Calu3 (cell line): ENCODE data around the gene PLOD2. TPM values are rescaled to one million over a fixed set of nuclear protein-coding genes. Genes with fewer than 3 reads are reported as not detected.
A peak's percentile ranks its signal among the peaks of the same experiment; 100 is the strongest.

Experiments
- BruUV-seq: library from RNA; stranded (reverse); fragments of 400-500 nt; replicated peaks from 2 replicates; lab custom pipeline; 2021; lab: Mats Ljungman, UMichigan
- CTCF ChIA-PET: fragments of 300-600 bp; sonication (Branson Sonifier 250); formaldehyde crosslinking; loops from one replicate; lab custom pipeline; 2022; ENCODE audit warnings: antibody characterized with exemption; lab: Charles Lee
- DNase-seq: peaks from one replicate; pipeline ENCODE4 v3.0.0; 2022
- H3K27ac Mint-ChIP-seq: one replicate; pipeline ENCODE4 v1.8.0; 2022; ENCODE audit warnings: mixed read lengths; ENCODE audit not compliant: unreplicated experiment
- H3K27me3 Mint-ChIP-seq: one replicate; pipeline ENCODE4 v1.8.0; 2022; ENCODE audit warnings: mixed read lengths; ENCODE audit not compliant: unreplicated experiment
- H3K36me3 Mint-ChIP-seq: one replicate; pipeline ENCODE4 v1.8.0; 2022; ENCODE audit warnings: mild to moderate bottlenecking, moderate library complexity, mixed read lengths; ENCODE audit not compliant: insufficient read depth, unreplicated experiment
- H3K4me1 Mint-ChIP-seq: one replicate; pipeline ENCODE4 v1.8.0; 2022; ENCODE audit warnings: mild to moderate bottlenecking, low read depth, mixed read lengths; ENCODE audit not compliant: unreplicated experiment
- H3K4me3 Mint-ChIP-seq: one replicate; pipeline ENCODE4 v1.8.0; 2022; ENCODE audit warnings: mild to moderate bottlenecking, low read depth, moderate library complexity, mixed read lengths; ENCODE audit not compliant: unreplicated experiment
- H3K9me3 Mint-ChIP-seq: one replicate; pipeline ENCODE4 v1.8.0; 2022; ENCODE audit warnings: low read depth, mixed read lengths; ENCODE audit not compliant: unreplicated experiment
- CTCF ChIP-seq: fragments of 200-600 bp; IDR thresholded peaks from one replicate; pipeline ENCODE4 v1.8.0; 2022; ENCODE audit warnings: antibody characterized with exemption; ENCODE audit not compliant: unreplicated experiment
- intact Hi-C: fragments of 100-400 bp; cut with micrococcal nuclease; formaldehyde crosslinking; loops from one replicate; pipeline ENCODE4 v1.10.0; 2022; ENCODE audit not compliant: unreplicated experiment
- total RNA-seq: library from RNA; stranded (reverse); gene quantifications from 2 replicates; pipeline ENCODE4 v1.2.3, GENCODE V29; 2022

Gene PLOD2
- total RNA-seq, 1 experiment from 2014 or later = 123 TPM

- H3K4me1 Mint-ChIP-seq = peaks cover 31% of the 10 kb centered on the region
- intact Hi-C loops = no loop called here
- DNase-seq = no peak
- CTCF ChIA-PET = interaction anchor here (0.7 to 4.0 kb wide), 6 partner anchors 9 to 381 kb away, joined by 3 to 28 read pairs (median 8); no protein-coding TSS in a partner anchor
- H3K9me3 Mint-ChIP-seq = no peaks in the 10 kb centered on the region
- H3K4me3 Mint-ChIP-seq = peak overlapping the region; percentile 66
- peak overlapping the region; percentile 97 for H3K27ac Mint-ChIP-seq
- TF ChIP-seq CTCF = no peak
- H3K27me3 Mint-ChIP-seq = no peaks in the 10 kb centered on the region
- peaks cover 62% of the 10 kb centered on the region for H3K36me3 Mint-ChIP-seq
- no TSS peak for BruUV-seq
These were observed 3.5 kb downstream of the PLOD2 start for GRCh38 chr3:146157325-146158060.

- intact Hi-C loops = no loop called here
- Mint-ChIP-seq H3K9me3 (no peaks in the 10 kb centered on the region), H3K4me1 (peaks cover 33% of the 10 kb centered on the region), H3K27me3 (no peaks in the 10 kb centered on the region), H3K27ac (peak overlapping the region; percentile 97), H3K36me3 (peaks cover 58% of the 10 kb centered on the region), H3K4me3 (peak overlapping the region; percentile 66)
- no TSS peak for BruUV-seq
- TF ChIP-seq CTCF = no peak
- peak; percentile 41 for DNase-seq
- CTCF ChIA-PET = interaction anchor here (0.7 to 2.1 kb wide), 6 partner anchors 9 to 380 kb away, joined by 3 to 11 read pairs (median 6); no protein-coding TSS in a partner anchor
These were observed 4.2 kb downstream of the PLOD2 start for GRCh38 chr3:146156666-146157314.

GRCh38 chr3:146156095-146156494, 4.9 kb downstream of the PLOD2 start:
- CTCF ChIA-PET = interaction anchor here (0.7 to 2.1 kb wide), 7 partner anchors 10 to 1802 kb away, joined by 3 to 11 read pairs (median 4); no protein-coding TSS in a partner anchor
- H3K4me3 Mint-ChIP-seq = peak overlapping the region; percentile 66
- DNase-seq = peak; percentile 36
- TF ChIP-seq CTCF = no peak
- peak overlapping the region; percentile 97 for H3K27ac Mint-ChIP-seq
- H3K9me3 Mint-ChIP-seq = no peaks in the 10 kb centered on the region
- peaks cover 54% of the 10 kb centered on the region for H3K36me3 Mint-ChIP-seq
- H3K27me3 Mint-ChIP-seq = no peaks in the 10 kb centered on the region
- intact Hi-C loops = no loop called here
- BruUV-seq = no TSS peak
- H3K4me1 Mint-ChIP-seq = peaks cover 33% of the 10 kb centered on the region

GRCh38 chr3:146154995-146155394, 6.0 kb downstream of the PLOD2 start:
- H3K27ac Mint-ChIP-seq = no peak overlapping the region
- no peaks in the 10 kb centered on the region for H3K9me3 Mint-ChIP-seq
- no TSS peak for BruUV-seq
- peaks cover 45% of the 10 kb centered on the region for H3K36me3 Mint-ChIP-seq
- TF ChIP-seq CTCF = no peak
- intact Hi-C loops = no loop called here
- DNase-seq = no peak
- H3K4me3 Mint-ChIP-seq = no peak overlapping the region
- H3K4me1 Mint-ChIP-seq = peaks cover 33% of the 10 kb centered on the region
- H3K27me3 Mint-ChIP-seq = no peaks in the 10 kb centered on the region
- CTCF ChIA-PET = interaction anchor here (0.5 to 1.3 kb wide), 3 partner anchors 35 to 90 kb away, joined by 3 to 4 read pairs (median 3); no protein-coding TSS in a partner anchor
